Activated CD4-positive, alpha-beta T cell treated with anti-CD3 and anti-CD28 coated beads, Interleukin-2, amount 10 ng/mL, durations not matched to agents 7 days and 5 days (primary cell): ENCODE data around the gene AKAP12. TPM values are rescaled to one million over a fixed set of nuclear protein-coding genes. Genes with fewer than 3 reads are reported as not detected.

Experiments
- CTCF ChIA-PET: fragments of 350-600 bp; sonication (Branson Sonifier 250); formaldehyde crosslinking; loops from one replicate; lab custom pipeline; 2021; ENCODE audit warnings: antibody characterized with exemption; lab: Charles Lee
- POLR2A ChIA-PET: fragments of 350-600 bp; sonication (Branson Sonifier 250); formaldehyde crosslinking; loops from one replicate; lab custom pipeline; 2021; ENCODE audit warnings: antibody characterized with exemption; lab: Charles Lee
- DNase-seq: peaks from one replicate; pipeline ENCODE4 v3.0.0-alpha.2; 2020
- H3K27ac Mint-ChIP-seq: one replicate; pipeline ENCODE4 v1.8.0; 2021; ENCODE audit warnings: mild to moderate bottlenecking, moderate library complexity, mixed read lengths
- H3K27me3 Mint-ChIP-seq: one replicate; pipeline ENCODE4 v1.8.0; 2021; ENCODE audit warnings: mixed read lengths
- H3K36me3 Mint-ChIP-seq: one replicate; pipeline ENCODE4 v1.8.0; 2021; ENCODE audit warnings: low read depth, mixed read lengths
- H3K4me1 Mint-ChIP-seq: one replicate; pipeline ENCODE4 v1.8.0; 2021; ENCODE audit warnings: mixed read lengths
- H3K4me3 Mint-ChIP-seq: one replicate; pipeline ENCODE4 v1.8.0; 2021; ENCODE audit warnings: mild to moderate bottlenecking, moderate library complexity, mixed read lengths
- H3K9me3 Mint-ChIP-seq: one replicate; pipeline ENCODE4 v1.8.0; 2021; ENCODE audit warnings: mixed read lengths
- total RNA-seq, 2 experiments: library from RNA; stranded (reverse); gene quantifications; one replicate each; pipeline ENCODE4 v1.2.3, GENCODE V29; 2021

Gene AKAP12
- total RNA-seq, 2 experiments from 2014 or later: 0.52 to 0.60 TPM

GRCh38 chr6:151290877-151291721 is 51.3 kb downstream of the AKAP12 start:
- H3K27ac Mint-ChIP-seq: no peak overlapping the region
- H3K9me3 Mint-ChIP-seq: no peaks in the 10 kb centered on the region
- DNase-seq: no peak
- CTCF ChIA-PET: interaction anchor here (0.6 to 2.7 kb wide), 2 partner anchors 33 to 236 kb away, joined by 5 to 8 read pairs; no protein-coding TSS in a partner anchor
- peaks cover 5% of the 10 kb centered on the region for H3K36me3 Mint-ChIP-seq
- POLR2A ChIA-PET: no interaction called here
- H3K4me1 Mint-ChIP-seq: peaks cover 35% of the 10 kb centered on the region
- H3K4me3 Mint-ChIP-seq: no peak overlapping the region
- peaks cover 51% of the 10 kb centered on the region for H3K27me3 Mint-ChIP-seq

GRCh38 chr6:151291722-151292059 is 51.9 kb downstream of the AKAP12 start:
- no peaks in the 10 kb centered on the region for H3K9me3 Mint-ChIP-seq
- ChIA-PET POLR2A (no interaction called here), CTCF (interaction anchor here (2.7 kb wide), 1 partner anchor 33 kb away, joined by 8 read pairs; no protein-coding TSS in a partner anchor)
- H3K36me3 Mint-ChIP-seq: peaks cover 5% of the 10 kb centered on the region
- no peak overlapping the region for H3K4me3 Mint-ChIP-seq
- peaks cover 51% of the 10 kb centered on the region for H3K27me3 Mint-ChIP-seq
- no peak overlapping the region for H3K27ac Mint-ChIP-seq
- DNase-seq: no peak
- peaks cover 29% of the 10 kb centered on the region for H3K4me1 Mint-ChIP-seq

- no peak overlapping the region for H3K4me3 Mint-ChIP-seq
- ChIA-PET CTCF (interaction anchor here (0.7 to 1.5 kb wide), 2 partner anchors 31 kb away, joined by 3 to 6 read pairs; no protein-coding TSS in a partner anchor), POLR2A (no interaction called here)
- no peak for DNase-seq
- H3K27ac Mint-ChIP-seq: no peak overlapping the region
- H3K9me3 Mint-ChIP-seq: no peaks in the 10 kb centered on the region
- peaks cover 53% of the 10 kb centered on the region for H3K27me3 Mint-ChIP-seq
- peaks cover 26% of the 10 kb centered on the region for H3K4me1 Mint-ChIP-seq
- peaks cover 2% of the 10 kb centered on the region for H3K36me3 Mint-ChIP-seq
These were observed 53.4 kb downstream of the AKAP12 start for GRCh38 chr6:151292974-151293687.

- ChIA-PET CTCF (interaction anchor here (1.5 kb wide), 1 partner anchor 30 kb away, joined by 6 read pairs; no protein-coding TSS in a partner anchor), POLR2A (no interaction called here)
- peaks cover 22% of the 10 kb centered on the region for H3K4me1 Mint-ChIP-seq
- DNase-seq: no peak
- H3K9me3 Mint-ChIP-seq: no peaks in the 10 kb centered on the region
- peaks cover 56% of the 10 kb centered on the region for H3K27me3 Mint-ChIP-seq
- no peak overlapping the region for H3K4me3 Mint-ChIP-seq
- no peak overlapping the region for H3K27ac Mint-ChIP-seq
- peaks cover 2% of the 10 kb centered on the region for H3K36me3 Mint-ChIP-seq
These were observed 53.9 kb downstream of the AKAP12 start for GRCh38 chr6:151293688-151294016.

- Mint-ChIP-seq H3K27ac (no peak overlapping the region), H3K36me3 (peaks cover 2% of the 10 kb centered on the region), H3K27me3 (peaks cover 58% of the 10 kb centered on the region), H3K9me3 (no peaks in the 10 kb centered on the region), H3K4me1 (peaks cover 12% of the 10 kb centered on the region), H3K4me3 (no peak overlapping the region)
- DNase-seq: no peak
- ChIA-PET CTCF (interaction anchor here (0.7 to 1.5 kb wide), 2 partner anchors 29 to 161 kb away, joined by 3 to 6 read pairs; no protein-coding TSS in a partner anchor), POLR2A (no interaction called here)
These were observed 54.9 kb downstream of the AKAP12 start for GRCh38 chr6:151294561-151295101.

DNA sequence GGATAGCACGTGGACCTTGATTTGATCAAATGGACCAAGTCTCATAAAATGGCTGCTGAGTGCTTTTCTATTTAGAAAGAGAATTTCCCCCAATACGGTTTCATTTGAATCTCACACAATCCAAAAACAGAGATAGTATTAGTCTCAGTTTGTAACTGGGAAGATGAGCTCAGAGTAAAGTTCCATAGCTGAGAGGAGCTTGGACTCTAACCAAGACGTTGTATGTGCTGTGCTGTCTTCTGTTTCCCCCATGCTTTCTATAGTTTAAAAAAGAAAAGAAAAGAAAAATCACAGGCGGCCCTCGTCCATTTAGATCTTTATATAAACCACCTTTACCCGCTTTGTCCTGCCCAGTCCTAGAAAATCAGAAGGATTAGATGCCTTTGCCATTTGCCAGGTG is 58.1 kb downstream of the AKAP12 start:
- POLR2A ChIA-PET: no interaction called here
- H3K4me1 Mint-ChIP-seq: no peaks in the 10 kb centered on the region
- no peaks in the 10 kb centered on the region for H3K36me3 Mint-ChIP-seq
- DNase-seq: no peak
- CTCF ChIA-PET: no interaction called here
- H3K27me3 Mint-ChIP-seq: peaks cover 47% of the 10 kb centered on the region
- no peaks in the 10 kb centered on the region for H3K9me3 Mint-ChIP-seq
- H3K4me3 Mint-ChIP-seq: no peak overlapping the region
- H3K27ac Mint-ChIP-seq: no peak overlapping the region

DNA sequence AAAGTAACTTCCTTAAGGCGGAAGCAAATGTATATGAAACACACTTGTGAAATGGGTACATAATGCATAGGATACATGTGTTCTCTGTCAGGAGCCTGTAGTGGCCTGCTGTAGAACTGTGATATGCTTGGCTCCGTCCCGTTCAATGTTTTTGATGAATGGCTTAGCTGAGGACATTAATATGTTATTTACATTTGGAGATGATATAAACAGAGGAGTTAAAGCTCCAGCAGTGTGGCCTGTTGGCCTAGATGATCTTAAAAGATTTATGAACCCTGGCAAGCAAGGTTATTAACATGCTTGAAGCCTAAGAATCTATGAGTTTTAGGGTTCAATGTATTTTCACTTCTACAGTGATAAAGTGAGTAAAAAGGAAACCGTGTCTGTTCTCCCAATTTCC is 59.2 kb downstream of the AKAP12 start:
- H3K9me3 Mint-ChIP-seq: no peaks in the 10 kb centered on the region
- H3K4me1 Mint-ChIP-seq: no peaks in the 10 kb centered on the region
- no peak overlapping the region for H3K27ac Mint-ChIP-seq
- no peaks in the 10 kb centered on the region for H3K36me3 Mint-ChIP-seq
- ChIA-PET CTCF (no interaction called here), POLR2A (no interaction called here)
- H3K27me3 Mint-ChIP-seq: peaks cover 38% of the 10 kb centered on the region
- H3K4me3 Mint-ChIP-seq: no peak overlapping the region
- DNase-seq: no peak

DNA sequence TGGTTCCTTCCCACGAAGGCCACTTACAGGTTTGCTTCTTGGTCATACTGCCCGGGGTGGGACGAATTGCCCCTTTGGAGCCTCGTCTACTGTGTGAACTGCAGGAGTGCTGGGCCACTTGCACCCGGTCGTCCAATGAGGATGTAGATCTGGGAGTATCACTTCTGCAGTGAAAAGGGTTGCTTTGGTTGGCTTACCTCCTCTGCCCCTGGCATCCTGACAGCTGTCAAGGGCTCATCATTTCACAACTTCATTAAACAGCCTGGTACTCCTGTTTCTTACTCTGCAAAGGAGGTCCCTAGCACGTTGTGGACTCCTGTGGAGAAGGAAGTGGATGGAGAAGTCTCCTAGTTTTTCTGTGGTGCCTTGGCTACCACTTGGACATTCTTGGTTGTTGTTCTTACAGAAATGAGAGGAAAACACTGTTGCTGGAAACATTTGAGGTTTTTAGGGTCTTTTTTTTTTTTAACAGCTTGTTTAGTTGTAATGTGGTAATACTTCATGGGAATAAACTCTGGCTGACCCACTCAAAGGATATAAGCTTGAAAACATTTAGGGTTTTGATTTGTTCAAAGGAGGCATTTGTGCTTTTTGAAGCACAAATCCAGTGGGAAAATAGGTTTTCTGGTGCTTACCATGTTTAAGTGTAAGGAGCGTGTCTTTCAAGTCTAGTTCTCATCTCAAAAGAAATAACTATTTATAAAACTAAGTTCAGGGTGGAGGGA is 60.7 kb downstream of the AKAP12 start:
- ChIA-PET POLR2A (no interaction called here), CTCF (interaction anchor here (1.0 kb wide), 1 partner anchor 24 kb away, joined by 4 read pairs; no protein-coding TSS in a partner anchor)
- Mint-ChIP-seq H3K4me3 (no peak overlapping the region), H3K27me3 (peaks cover 30% of the 10 kb centered on the region), H3K9me3 (no peaks in the 10 kb centered on the region), H3K36me3 (no peaks in the 10 kb centered on the region), H3K4me1 (no peaks in the 10 kb centered on the region), H3K27ac (no peak overlapping the region)
- no peak for DNase-seq

GRCh38 chr6:151301547-151301946 is 61.8 kb downstream of the AKAP12 start:
- POLR2A ChIA-PET: no interaction called here
- Mint-ChIP-seq H3K27me3 (peaks cover 29% of the 10 kb centered on the region), H3K27ac (no peak overlapping the region), H3K36me3 (no peaks in the 10 kb centered on the region), H3K4me1 (no peaks in the 10 kb centered on the region), H3K4me3 (no peak overlapping the region), H3K9me3 (no peaks in the 10 kb centered on the region)
- DNase-seq: no peak
- CTCF ChIA-PET: no interaction called here

- Mint-ChIP-seq H3K36me3 (no peaks in the 10 kb centered on the region), H3K4me1 (no peaks in the 10 kb centered on the region), H3K27ac (no peak overlapping the region), H3K9me3 (no peaks in the 10 kb centered on the region), H3K27me3 (peaks cover 23% of the 10 kb centered on the region), H3K4me3 (no peak overlapping the region)
- POLR2A ChIA-PET: no interaction called here
- CTCF ChIA-PET: interaction anchor here (0.5 kb wide), 1 partner anchor 61 kb away, joined by 3 read pairs; no protein-coding TSS in a partner anchor
- DNase-seq: no peak
These were observed 63.5 kb downstream of the AKAP12 start for GRCh38 chr6:151303231-151303630.

- H3K36me3 Mint-ChIP-seq: no peaks in the 10 kb centered on the region
- CTCF ChIA-PET: interaction anchor here (0.9 kb wide), 1 partner anchor 51 kb away, joined by 3 read pairs; no protein-coding TSS in a partner anchor
- POLR2A ChIA-PET: no interaction called here
- no peaks in the 10 kb centered on the region for H3K9me3 Mint-ChIP-seq
- no peak overlapping the region for H3K4me3 Mint-ChIP-seq
- no peak for DNase-seq
- H3K4me1 Mint-ChIP-seq: no peaks in the 10 kb centered on the region
- peaks cover 7% of the 10 kb centered on the region for H3K27me3 Mint-ChIP-seq
- no peak overlapping the region for H3K27ac Mint-ChIP-seq
These were observed 66.6 kb downstream of the AKAP12 start for GRCh38 chr6:151306269-151306783.

DNA sequence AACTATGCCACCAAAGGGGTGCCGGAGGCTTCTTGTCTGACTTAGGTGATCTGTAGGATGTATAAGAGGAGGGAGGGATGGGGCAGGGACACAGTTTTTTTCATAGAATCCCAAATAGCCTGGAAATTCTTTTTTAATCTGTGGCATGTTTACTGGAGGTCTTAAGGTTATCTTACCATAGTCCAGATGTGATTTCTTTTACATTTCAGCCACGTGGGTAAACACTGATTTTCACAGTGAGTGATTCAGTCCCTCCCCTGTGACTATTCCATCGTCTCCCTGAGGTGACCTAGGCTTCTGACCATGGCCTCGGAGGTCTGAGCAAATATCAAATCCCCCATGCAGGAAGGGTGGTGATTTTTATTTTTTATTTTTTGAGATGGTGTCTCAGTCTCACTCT is 67.7 kb downstream of the AKAP12 start:
- ChIA-PET POLR2A (no interaction called here), CTCF (no interaction called here)
- no peaks in the 10 kb centered on the region for H3K9me3 Mint-ChIP-seq
- H3K36me3 Mint-ChIP-seq: no peaks in the 10 kb centered on the region
- peaks cover 7% of the 10 kb centered on the region for H3K27me3 Mint-ChIP-seq
- H3K4me3 Mint-ChIP-seq: no peak overlapping the region
- H3K4me1 Mint-ChIP-seq: no peaks in the 10 kb centered on the region
- no peak overlapping the region for H3K27ac Mint-ChIP-seq
- no peak for DNase-seq
